Aorta (tissue), 5 donors: ENCODE results near the gene OR8B12. TPM values are rescaled to one million over a fixed set of nuclear protein-coding genes. Genes with fewer than 3 reads are reported as not detected.

Source experiments
- ATAC-seq: fragments of 200-7000 bp; cut with Tn5 transposase; one replicate; pipeline ENCODE4 v1.9.1; 2022; ENCODE audit warnings: moderate library complexity; ENCODE audit not compliant: low FRiP score
- DNase-seq, 2 donors: peaks; one replicate each; pipeline ENCODE4 v3.0.0-alpha.2; 2020
- H3K27ac ChIP-seq, 2 donors: one replicate each; pipeline ENCODE4 v1.5.1; 2013; ENCODE audit warnings: low read length in 2 of 2, mild to moderate bottlenecking in 2 of 2, moderate library complexity in 2 of 2, control low read depth in 1 of 2, inconsistent platforms in 1 of 2, low read depth in 1 of 2
- H3K27me3 ChIP-seq, 2 donors: one replicate each; pipeline ENCODE4 v1.6.1; 2013; ENCODE audit warnings: control low read depth in 1 of 2, low read length in 1 of 2, mild to moderate bottlenecking in 1 of 2, moderate library complexity in 1 of 2; ENCODE audit not compliant: insufficient read depth in 2 of 2, control insufficient read depth in 1 of 2
- H3K36me3 ChIP-seq, 2 donors: one replicate each; pipeline ENCODE4 v1.6.1; 2013; ENCODE audit warnings: control low read depth in 1 of 2, low read length in 1 of 2, mild to moderate bottlenecking in 1 of 2; ENCODE audit not compliant: insufficient read depth in 2 of 2, control insufficient read depth in 1 of 2
- H3K4me1 ChIP-seq, 2 donors: one replicate each; pipeline ENCODE4 v1.6.1; 2013; ENCODE audit warnings: low read length in 2 of 2, control low read depth in 1 of 2, mild to moderate bottlenecking in 1 of 2, moderate library complexity in 1 of 2; ENCODE audit not compliant: insufficient read depth in 2 of 2, control insufficient read depth in 1 of 2
- H3K4me3 ChIP-seq, 2 donors: one replicate each; pipeline ENCODE4 v1.5.1; 2013; ENCODE audit warnings: low read length in 2 of 2, control low read depth in 1 of 2, mild to moderate bottlenecking in 1 of 2
- H3K9me3 ChIP-seq: one replicate; pipeline ENCODE4 v1.6.1; 2013; ENCODE audit warnings: mild to moderate bottlenecking, low read length; ENCODE audit not compliant: control insufficient read depth
- WGBS, 2 donors: extraction: QIAGEN DNeasy Blood & Tissue Kit; methylation state at CpG; one replicate each; pipeline ENCODE4 v1.1.7; 2013; 5-methylcytosine and 5-hydroxymethylcytosine counted together
- intact Hi-C, 2 donors: fragments of 100-400 bp; cut with DNase I; formaldehyde crosslinking; loops; one replicate each; pipeline versions ENCODE4 v1.14.2 to v1.15.0; 2022
- polyA plus RNA-seq, 2 donors: library from polyadenylated mRNA; stranded (reverse); fragments of 200-250 nt; gene quantifications; one replicate each; pipeline ENCODE4 v1.2.3, GENCODE V29; 2013
- total RNA-seq, 2 donors: library from RNA; stranded (reverse); fragmentation: NEBNext Ultra II Directional; extraction: Animal tissue kit (Norgen Biotek cat#: 25700); gene quantifications; one replicate each; pipeline ENCODE4 v1.2.1, GENCODE V29; 2021
- donor health status: healthy with polysubstance abuse.
- donor health status: Bipolar disorder and iron deficiency.
- donor health status: DM: no; HTN: no; CAD: no.
- donor health status: DM: no; HTN: no; CAD: no.
- donor health status: DM: yes; HTN: yes; CAD: no.

The OR8B12 gene
- total and polyA plus RNA-seq, 4 donors, result not detected

DNA sequence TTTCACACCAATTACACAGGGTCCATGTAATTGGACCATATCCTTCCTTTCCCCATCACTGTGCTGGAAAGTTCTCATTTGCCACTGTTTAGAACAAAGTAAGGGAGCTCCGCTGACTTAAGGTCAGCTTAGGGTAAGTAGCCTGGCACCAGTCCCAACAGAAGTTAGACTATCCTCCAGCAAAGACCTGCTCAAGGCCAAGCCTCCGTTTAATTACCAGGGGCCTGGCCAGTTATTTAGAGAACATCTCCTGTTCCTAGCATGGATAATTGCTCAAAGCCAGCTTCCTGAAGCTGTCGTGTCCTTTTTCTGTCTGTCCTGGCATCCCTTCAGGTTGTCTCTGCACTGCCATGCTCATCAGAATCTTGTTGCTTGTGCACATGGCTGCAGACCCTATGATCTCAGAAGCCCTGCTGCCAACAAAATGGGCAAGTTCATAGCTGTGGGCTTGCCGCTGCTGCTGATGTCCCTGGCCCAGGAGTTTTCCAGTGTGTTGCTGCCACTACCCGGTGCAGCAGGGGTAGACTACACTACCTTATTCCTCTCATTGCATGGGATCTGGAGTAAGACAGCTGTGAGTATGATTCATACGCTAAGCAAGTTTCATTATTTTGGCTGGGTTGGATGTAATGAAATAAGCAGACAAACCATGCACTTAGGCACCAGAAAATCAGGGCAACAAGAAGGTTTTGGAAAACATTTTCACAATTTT, 34.4 kb upstream of the OR8B12 start:
- Histone ChIP-seq H3K4me3 (no peak overlapping the region), H3K9me3 (no peaks in the 10 kb centered on the region), H3K27me3 (no peaks in the 10 kb centered on the region), H3K36me3 (no peaks in the 10 kb centered on the region), H3K27ac (no peak overlapping the region), H3K4me1 (no peaks in the 10 kb centered on the region)
- intact Hi-C loops, result no loop called here
- DNase-seq (no peak), ATAC-seq (no peak)
- 28 to 40% methylated on average over 6 of the region's 6 CpGs for WGBS, 2 donors

- ATAC-seq, result no peak
- no peak overlapping the region for H3K4me3 ChIP-seq
- DNase-seq, result no peak
- WGBS, 2 donors, result 76 to 85% methylated on average over 7 of the region's 7 CpGs
- no peaks in the 10 kb centered on the region for H3K4me1 ChIP-seq
- H3K36me3 ChIP-seq, result no peaks in the 10 kb centered on the region
- no peak overlapping the region for H3K27ac ChIP-seq
- no peaks in the 10 kb centered on the region for H3K27me3 ChIP-seq
- intact Hi-C loops, result no loop called here
- no peaks in the 10 kb centered on the region for H3K9me3 ChIP-seq
These were observed 26.7 kb upstream of the OR8B12 start for GRCh38 chr11:124570160-124570559.

GRCh38 chr11:124569697-124570096, 26.2 kb upstream of the OR8B12 start, which contains the start of gene OR8A1:
Gene OR8A1, plus strand, starts transcription at chr11:124569997. Its CDS starts 123 bp downstream, at chr11:124570120.
- WGBS, 2 donors, result 61 to 83% methylated on average over 3 to 4 of the region's 4 CpGs
- no peaks in the 10 kb centered on the region for H3K4me1 ChIP-seq
- H3K27me3 ChIP-seq, result no peaks in the 10 kb centered on the region
- no peak within 1 kb of the TSS for H3K4me3 ChIP-seq
- no peaks in the 10 kb centered on the region for H3K9me3 ChIP-seq
- DNase-seq, result no peak
- no peak for ATAC-seq
- intact Hi-C loops, result no loop called here
- no peaks in the 10 kb centered on the region for H3K36me3 ChIP-seq
- H3K27ac ChIP-seq, result no peak within 1 kb of the TSS

DNA sequence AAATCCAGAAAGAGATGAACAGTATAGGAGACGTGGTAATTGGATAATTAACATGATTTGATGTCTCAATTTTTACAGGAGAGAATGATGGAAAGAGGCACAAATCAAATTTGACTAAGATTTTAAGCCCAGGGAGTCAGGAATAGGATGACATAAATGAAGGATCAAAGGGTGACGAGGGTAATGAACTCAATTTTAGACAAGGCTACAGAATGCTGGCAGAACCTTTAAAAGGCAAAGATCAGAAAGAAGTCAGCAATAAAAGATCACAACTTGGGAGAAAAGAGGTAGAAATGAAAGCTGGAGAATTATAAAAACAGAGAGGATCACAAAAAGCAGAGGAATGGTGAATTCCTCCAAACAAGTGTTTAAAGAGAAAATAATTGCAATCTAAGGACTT, 13.4 kb upstream of the OR8B12 start:
- Histone ChIP-seq H3K4me3 (no peak overlapping the region), H3K4me1 (no peaks in the 10 kb centered on the region), H3K36me3 (no peaks in the 10 kb centered on the region), H3K27ac (no peak overlapping the region), H3K9me3 (no peaks in the 10 kb centered on the region), H3K27me3 (no peaks in the 10 kb centered on the region)
- DNase-seq, result no peak
- 54 to 57% methylated on average over 2 of the region's 2 CpGs for WGBS, 2 donors
- intact Hi-C loops, result no loop called here
- ATAC-seq, result no peak

GRCh38 chr11:124551987-124552386, 8.5 kb upstream of the OR8B12 start:
- H3K4me1 ChIP-seq, result no peaks in the 10 kb centered on the region
- intact Hi-C loops, result no loop called here
- H3K27me3 ChIP-seq, result no peaks in the 10 kb centered on the region
- H3K9me3 ChIP-seq, result no peaks in the 10 kb centered on the region
- no peaks in the 10 kb centered on the region for H3K36me3 ChIP-seq
- WGBS, 2 donors, result 81% methylated on average over 4 of the region's 4 CpGs
- H3K27ac ChIP-seq, result no peak overlapping the region
- H3K4me3 ChIP-seq, result no peak overlapping the region
- DNase-seq (no peak), ATAC-seq (no peak)

DNA sequence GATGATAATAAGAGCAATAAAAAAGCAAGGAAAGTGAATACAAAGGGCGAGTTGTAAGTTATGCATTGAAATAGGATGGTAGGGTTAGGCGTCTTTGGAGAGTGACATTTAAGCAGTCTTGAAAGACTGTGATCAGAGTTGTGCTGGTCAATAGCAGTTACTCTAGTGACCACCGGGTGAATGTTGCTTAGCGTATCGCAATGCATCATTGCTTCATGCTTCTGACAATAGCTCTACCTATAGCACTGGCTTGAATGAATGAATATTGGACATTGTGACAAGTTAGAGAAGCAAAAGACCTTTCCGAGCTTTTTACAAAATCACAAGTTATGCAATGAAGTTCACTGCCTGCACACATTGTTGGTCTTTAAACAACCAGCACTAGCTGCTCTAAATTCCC, 7.7 kb upstream of the OR8B12 start:
- Histone ChIP-seq H3K27me3 (no peaks in the 10 kb centered on the region), H3K27ac (no peak overlapping the region), H3K4me1 (no peaks in the 10 kb centered on the region), H3K9me3 (no peaks in the 10 kb centered on the region), H3K36me3 (no peaks in the 10 kb centered on the region), H3K4me3 (no peak overlapping the region)
- WGBS, 2 donors, result 76 to 81% methylated on average over 6 of the region's 6 CpGs
- DNase-seq (no peak), ATAC-seq (no peak)
- intact Hi-C loops, result no loop called here

DNA sequence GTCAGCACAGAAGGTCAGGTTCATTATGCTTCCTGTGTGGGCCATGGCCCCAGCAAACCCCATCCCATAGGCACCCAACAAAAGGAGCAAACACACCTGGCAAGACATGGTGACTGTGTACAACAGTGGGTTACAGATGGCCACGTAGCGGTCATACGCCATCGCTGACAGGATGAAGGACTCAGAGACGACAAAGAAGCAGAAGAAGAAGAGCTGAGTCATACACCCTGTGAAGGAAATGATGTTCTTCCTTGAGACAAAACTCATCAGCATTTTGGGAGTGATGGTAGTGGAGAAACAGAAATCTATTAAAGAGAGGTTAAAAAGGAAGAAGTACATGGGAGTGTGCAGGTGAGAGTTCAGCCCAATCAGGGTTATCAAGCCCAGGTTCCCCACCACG, 309 bp downstream of the OR8B12 start:
- Histone ChIP-seq H3K27me3 (peaks cover 0 to 2% of the 10 kb centered on the region in 2 donors), H3K9me3 (no peaks in the 10 kb centered on the region), H3K4me3 (no peak overlapping the region), H3K4me1 (no peaks in the 10 kb centered on the region), H3K27ac (no peak overlapping the region), H3K36me3 (no peaks in the 10 kb centered on the region)
- 90% methylated on average over 6 of the region's 6 CpGs for WGBS, 2 donors
- intact Hi-C loops, result no loop called here
- DNase-seq, result no peak
- no peak for ATAC-seq

DNA sequence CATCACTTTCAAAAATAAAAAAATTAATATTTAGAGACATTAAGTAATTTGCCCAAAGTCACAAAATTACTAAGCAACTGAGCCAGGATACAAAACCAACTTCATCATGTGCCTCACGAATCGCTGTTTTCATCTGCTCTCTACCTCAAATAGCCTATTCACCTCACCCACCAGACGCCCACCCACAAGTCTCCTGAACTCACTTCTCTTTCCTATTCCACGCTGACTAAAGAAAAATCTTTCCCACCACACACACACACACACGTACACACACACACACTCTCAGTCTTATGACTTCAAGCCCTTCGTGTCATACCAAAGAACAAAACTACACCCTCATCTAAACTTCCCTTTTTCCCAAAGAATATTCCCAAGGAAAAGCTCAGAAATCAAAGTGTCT, 2.2 kb downstream of the OR8B12 start:
- no peaks in the 10 kb centered on the region for H3K9me3 ChIP-seq
- intact Hi-C loops, result no loop called here

GRCh38 chr11:124538019-124538418, 5.4 kb downstream of the OR8B12 start:
- Histone ChIP-seq H3K4me3 (no peak overlapping the region), H3K36me3 (no peaks in the 10 kb centered on the region), H3K27ac (no peak overlapping the region), H3K4me1 (no peaks in the 10 kb centered on the region), H3K27me3 (peaks cover 0 to 2% of the 10 kb centered on the region in 2 donors), H3K9me3 (no peaks in the 10 kb centered on the region)
- WGBS, 2 donors, result 58 to 65% methylated on average over 1 of the region's 1 CpG
- DNase-seq (no peak), ATAC-seq (peak; percentile 76)
- intact Hi-C loops, result no loop called here

More for the DNA sequence above, 2.2 kb downstream of the OR8B12 start:
- H3K36me3 ChIP-seq, result no peaks in the 10 kb centered on the region
- H3K4me1 ChIP-seq, result no peaks in the 10 kb centered on the region
- H3K27me3 ChIP-seq, result peaks cover 0 to 2% of the 10 kb centered on the region in 2 donors
- no peak for DNase-seq
- H3K4me3 ChIP-seq, result no peak overlapping the region
- ATAC-seq, result no peak
- no peak overlapping the region for H3K27ac ChIP-seq
- WGBS, 2 donors, result 76 to 77% methylated on average over 6 of the region's 6 CpGs
